Measurements from ENCODE around the gene GDF9. TPM values are rescaled to one million over a fixed set of nuclear protein-coding genes. Genes with fewer than 3 reads are reported as not detected.

GDF9 gene, protein sequence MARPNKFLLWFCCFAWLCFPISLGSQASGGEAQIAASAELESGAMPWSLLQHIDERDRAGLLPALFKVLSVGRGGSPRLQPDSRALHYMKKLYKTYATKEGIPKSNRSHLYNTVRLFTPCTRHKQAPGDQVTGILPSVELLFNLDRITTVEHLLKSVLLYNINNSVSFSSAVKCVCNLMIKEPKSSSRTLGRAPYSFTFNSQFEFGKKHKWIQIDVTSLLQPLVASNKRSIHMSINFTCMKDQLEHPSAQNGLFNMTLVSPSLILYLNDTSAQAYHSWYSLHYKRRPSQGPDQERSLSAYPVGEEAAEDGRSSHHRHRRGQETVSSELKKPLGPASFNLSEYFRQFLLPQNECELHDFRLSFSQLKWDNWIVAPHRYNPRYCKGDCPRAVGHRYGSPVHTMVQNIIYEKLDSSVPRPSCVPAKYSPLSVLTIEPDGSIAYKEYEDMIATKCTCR
- total RNA-seq, result under 1 TPM; 0.19 to 0.39 TPM
- polyA plus RNA-seq, result under 1 TPM in 1 of 2 donors, not detected in 1; 0.84 TPM
- long read RNA-seq, donor 1, partial matches to known transcripts, result 0 of 1 reads
- long read RNA-seq, donor 1, other reads (novel, unspliced or antisense), result 1 of 1 reads
- long read RNA-seq, donor 2, result 0 reads

- ATAC-seq (ENCODE audit: low FRiP score) (peak; percentile 100), DNase-seq (peak; percentile 96 to 97)
- intact Hi-C loops (cut with DNase I), result no loop called here
- H3K4me3 ChIP-seq (ENCODE audit: low read length in 2 of 2), result peak within 1 kb of the TSS; percentile 31 to 40
- peak within 1 kb of the TSS in 1 of 2 donors; percentile 77 for H3K27ac ChIP-seq (ENCODE audit: low read depth in 1 of 2, low read length in 2 of 2)
- no peaks in the 10 kb centered on the region for H3K4me1 ChIP-seq (ENCODE audit: control insufficient read depth in 1 of 2, insufficient read depth in 2 of 2, low read length in 2 of 2)
- H3K9me3 ChIP-seq (ENCODE audit: control insufficient read depth, low read length), result no peaks in the 10 kb centered on the region
- 0% methylated on average over 54 to 55 of the region's 55 CpGs for WGBS, 2 donors
- H3K27me3 ChIP-seq (ENCODE audit: control insufficient read depth in 1 of 2, insufficient read depth in 2 of 2, low read length in 1 of 2), result no peaks in the 10 kb centered on the region
- no peaks in the 10 kb centered on the region for H3K36me3 ChIP-seq (ENCODE audit: control insufficient read depth in 1 of 2, insufficient read depth in 2 of 2, low read length in 1 of 2)
Observed at GRCh38 chr5:132866342-132867045, at the start of gene GDF9, which contains the start of gene UQCRQ. Gene GDF9, minus strand, starts transcription at chr5:132866469. Its CDS starts 1,936 bp downstream, at chr5:132864533. Gene UQCRQ, plus strand, starts transcription at chr5:132866642. Its CDS starts 240 bp downstream, at chr5:132866882.

DNA sequence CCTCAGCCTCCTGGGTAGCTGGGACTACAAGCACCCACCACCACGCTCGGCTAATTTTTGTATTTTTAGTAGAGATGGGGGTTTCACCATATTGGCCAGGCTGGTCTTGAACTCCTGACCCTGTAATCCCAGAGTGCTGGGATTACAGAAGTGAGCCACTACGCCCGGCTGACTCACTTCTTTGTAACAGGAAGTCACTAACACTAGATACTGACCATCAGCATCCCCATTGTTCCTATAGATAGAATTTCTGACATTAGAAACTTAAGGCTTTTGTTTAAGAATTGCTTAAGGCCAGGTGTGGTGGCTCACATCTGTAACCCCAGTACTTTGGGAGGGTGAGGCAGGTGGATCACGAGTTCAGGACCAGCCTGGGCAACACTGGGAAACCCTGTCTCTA is 49.4 kb upstream of the GDF9 start:
- Histone ChIP-seq H3K4me1 (ENCODE audit: control insufficient read depth in 1 of 2, insufficient read depth in 2 of 2, low read length in 2 of 2) (peaks cover 0 to 2% of the 10 kb centered on the region in 2 donors), H3K27ac (ENCODE audit: low read depth in 1 of 2, low read length in 2 of 2) (no peak overlapping the region), H3K9me3 (ENCODE audit: control insufficient read depth, low read length) (no peaks in the 10 kb centered on the region), H3K36me3 (ENCODE audit: control insufficient read depth in 1 of 2, insufficient read depth in 2 of 2, low read length in 1 of 2) (no peaks in the 10 kb centered on the region), H3K27me3 (ENCODE audit: control insufficient read depth in 1 of 2, insufficient read depth in 2 of 2, low read length in 1 of 2) (no peaks in the 10 kb centered on the region), H3K4me3 (ENCODE audit: low read length in 2 of 2) (no peak overlapping the region)
- DNase-seq (no peak), ATAC-seq (ENCODE audit: low FRiP score) (no peak)
- WGBS, 2 donors, result 89 to 90% methylated on average over 5 of the region's 5 CpGs
- intact Hi-C loops (cut with DNase I), result no loop called here

GRCh38 chr5:132909702-132910101 is 43.4 kb upstream of the GDF9 start:
- WGBS, 2 donors, result 77 to 81% methylated on average over 1 of the region's 1 CpG
- Histone ChIP-seq H3K9me3 (ENCODE audit: control insufficient read depth, low read length) (no peaks in the 10 kb centered on the region), H3K4me1 (ENCODE audit: control insufficient read depth in 1 of 2, insufficient read depth in 2 of 2, low read length in 2 of 2) (peaks cover 2 to 3% of the 10 kb centered on the region in 2 donors), H3K27ac (ENCODE audit: low read depth in 1 of 2, low read length in 2 of 2) (no peak overlapping the region), H3K27me3 (ENCODE audit: control insufficient read depth in 1 of 2, insufficient read depth in 2 of 2, low read length in 1 of 2) (no peaks in the 10 kb centered on the region), H3K36me3 (ENCODE audit: control insufficient read depth in 1 of 2, insufficient read depth in 2 of 2, low read length in 1 of 2) (no peaks in the 10 kb centered on the region), H3K4me3 (ENCODE audit: low read length in 2 of 2) (no peak overlapping the region)
- DNase-seq (no peak), ATAC-seq (ENCODE audit: low FRiP score) (no peak)
- intact Hi-C loops (cut with DNase I), result no loop called here

DNA sequence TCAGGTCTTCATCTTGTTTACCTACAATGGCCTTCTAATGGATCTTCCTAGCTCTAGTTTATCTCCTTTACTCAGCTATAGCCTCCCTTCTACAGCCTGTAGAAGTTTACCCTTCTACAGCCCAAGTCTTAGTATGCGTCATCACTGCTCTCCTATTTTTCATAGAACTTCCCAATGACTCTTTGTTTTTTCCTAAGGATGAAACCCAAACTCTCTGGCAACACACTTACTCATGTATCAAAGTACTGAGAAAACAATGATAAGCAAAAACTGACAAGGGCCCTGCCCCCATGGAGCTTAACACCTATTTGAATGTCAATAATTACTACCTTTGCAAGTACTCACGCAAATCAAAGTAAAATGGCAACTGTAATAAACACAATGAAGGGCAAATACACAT is 40.9 kb upstream of the GDF9 start:
- intact Hi-C loops (cut with DNase I), result no loop called here
- Histone ChIP-seq H3K4me3 (ENCODE audit: low read length in 2 of 2) (no peak overlapping the region), H3K36me3 (ENCODE audit: control insufficient read depth in 1 of 2, insufficient read depth in 2 of 2, low read length in 1 of 2) (no peaks in the 10 kb centered on the region), H3K27me3 (ENCODE audit: control insufficient read depth in 1 of 2, insufficient read depth in 2 of 2, low read length in 1 of 2) (no peaks in the 10 kb centered on the region), H3K4me1 (ENCODE audit: control insufficient read depth in 1 of 2, insufficient read depth in 2 of 2, low read length in 2 of 2) (peaks cover 2 to 3% of the 10 kb centered on the region in 2 donors), H3K27ac (ENCODE audit: low read depth in 1 of 2, low read length in 2 of 2) (no peak overlapping the region), H3K9me3 (ENCODE audit: control insufficient read depth, low read length) (no peaks in the 10 kb centered on the region)
- no peak for ATAC-seq (ENCODE audit: low FRiP score)
- 95 to 96% methylated on average over 2 of the region's 2 CpGs for WGBS, 2 donors
- no peak for DNase-seq

DNA sequence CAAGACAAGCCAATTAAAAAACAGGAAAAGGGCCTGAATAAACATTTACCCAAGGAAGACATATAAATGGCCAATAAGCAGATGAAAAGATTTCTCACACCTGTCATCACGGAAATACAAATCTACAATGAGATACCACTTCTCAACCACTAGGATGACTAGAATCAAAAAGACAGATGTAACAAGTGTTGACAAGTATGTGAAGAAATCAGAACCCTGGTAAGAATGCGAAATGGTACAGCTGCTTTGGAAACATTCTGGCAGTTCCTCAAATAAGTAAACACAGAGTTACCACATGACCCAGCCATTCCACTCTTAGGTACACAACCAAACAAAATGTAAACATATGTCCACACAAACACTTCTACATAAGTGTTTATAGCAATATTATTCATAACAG is 39.7 kb upstream of the GDF9 start:
- Histone ChIP-seq H3K36me3 (ENCODE audit: control insufficient read depth in 1 of 2, insufficient read depth in 2 of 2, low read length in 1 of 2) (no peaks in the 10 kb centered on the region), H3K4me1 (ENCODE audit: control insufficient read depth in 1 of 2, insufficient read depth in 2 of 2, low read length in 2 of 2) (peaks cover 2 to 3% of the 10 kb centered on the region in 2 donors), H3K4me3 (ENCODE audit: low read length in 2 of 2) (no peak overlapping the region), H3K27me3 (ENCODE audit: control insufficient read depth in 1 of 2, insufficient read depth in 2 of 2, low read length in 1 of 2) (no peaks in the 10 kb centered on the region), H3K27ac (ENCODE audit: low read depth in 1 of 2, low read length in 2 of 2) (no peak overlapping the region), H3K9me3 (ENCODE audit: control insufficient read depth, low read length) (no peaks in the 10 kb centered on the region)
- intact Hi-C loops (cut with DNase I), result no loop called here
- DNase-seq (no peak), ATAC-seq (ENCODE audit: low FRiP score) (no peak)
- WGBS, 2 donors, result 81 to 83% methylated on average over 2 of the region's 2 CpGs

- Histone ChIP-seq H3K27ac (ENCODE audit: low read depth in 1 of 2, low read length in 2 of 2) (no peak overlapping the region), H3K9me3 (ENCODE audit: control insufficient read depth, low read length) (no peaks in the 10 kb centered on the region), H3K36me3 (ENCODE audit: control insufficient read depth in 1 of 2, insufficient read depth in 2 of 2, low read length in 1 of 2) (peaks cover under 1 to 4% of the 10 kb centered on the region in 2 donors), H3K27me3 (ENCODE audit: control insufficient read depth in 1 of 2, insufficient read depth in 2 of 2, low read length in 1 of 2) (no peaks in the 10 kb centered on the region), H3K4me3 (ENCODE audit: low read length in 2 of 2) (no peak overlapping the region), H3K4me1 (ENCODE audit: control insufficient read depth in 1 of 2, insufficient read depth in 2 of 2, low read length in 2 of 2) (peaks cover 0 to 3% of the 10 kb centered on the region in 2 donors)
- intact Hi-C loops (cut with DNase I), result no loop called here
- ATAC-seq (ENCODE audit: low FRiP score) (no peak), DNase-seq (no peak)
- WGBS, 2 donors, result 82 to 87% methylated on average over 3 of the region's 3 CpGs
Observed at GRCh38 chr5:132901730-132902129, 35.5 kb upstream of the GDF9 start.

DNA sequence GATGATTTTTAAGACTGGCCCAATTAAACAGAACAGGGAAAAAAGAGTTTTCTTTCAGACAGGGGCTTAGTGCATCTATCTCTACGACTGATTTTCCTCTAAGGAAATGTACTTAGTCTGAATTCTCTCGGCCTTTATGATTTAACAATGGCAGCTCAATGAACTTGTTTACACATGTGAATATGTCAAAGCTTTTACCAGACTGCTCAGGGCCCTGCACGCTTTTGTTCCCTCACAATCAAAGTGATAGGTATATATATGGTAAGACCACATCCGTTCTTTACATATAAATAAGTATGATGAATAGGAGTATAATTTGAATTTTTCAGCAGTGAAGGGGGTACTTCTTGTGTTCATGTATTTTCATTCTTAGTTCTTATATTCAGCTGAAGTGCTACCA is 34.8 kb upstream of the GDF9 start:
- Histone ChIP-seq H3K9me3 (ENCODE audit: control insufficient read depth, low read length) (no peaks in the 10 kb centered on the region), H3K36me3 (ENCODE audit: control insufficient read depth in 1 of 2, insufficient read depth in 2 of 2, low read length in 1 of 2) (peaks cover 5 to 8% of the 10 kb centered on the region in 2 donors), H3K27me3 (ENCODE audit: control insufficient read depth in 1 of 2, insufficient read depth in 2 of 2, low read length in 1 of 2) (no peaks in the 10 kb centered on the region), H3K4me1 (ENCODE audit: control insufficient read depth in 1 of 2, insufficient read depth in 2 of 2, low read length in 2 of 2) (peaks cover under 1 to 3% of the 10 kb centered on the region in 2 donors), H3K27ac (ENCODE audit: low read depth in 1 of 2, low read length in 2 of 2) (no peak overlapping the region), H3K4me3 (ENCODE audit: low read length in 2 of 2) (no peak overlapping the region)
- intact Hi-C loops (cut with DNase I), result no loop called here
- ATAC-seq (ENCODE audit: low FRiP score) (no peak), DNase-seq (no peak)
- WGBS, 2 donors, result 78 to 81% methylated on average over 4 of the region's 4 CpGs

GRCh38 chr5:132898094-132898493 is 31.8 kb upstream of the GDF9 start:
- Histone ChIP-seq H3K9me3 (ENCODE audit: control insufficient read depth, low read length) (no peaks in the 10 kb centered on the region), H3K27ac (ENCODE audit: low read depth in 1 of 2, low read length in 2 of 2) (no peak overlapping the region), H3K27me3 (ENCODE audit: control insufficient read depth in 1 of 2, insufficient read depth in 2 of 2, low read length in 1 of 2) (no peaks in the 10 kb centered on the region), H3K4me1 (ENCODE audit: control insufficient read depth in 1 of 2, insufficient read depth in 2 of 2, low read length in 2 of 2) (peaks cover 3 to 6% of the 10 kb centered on the region in 2 donors), H3K36me3 (ENCODE audit: control insufficient read depth in 1 of 2, insufficient read depth in 2 of 2, low read length in 1 of 2) (peaks cover 6 to 11% of the 10 kb centered on the region in 2 donors), H3K4me3 (ENCODE audit: low read length in 2 of 2) (no peak overlapping the region)
- intact Hi-C loops (cut with DNase I), result no loop called here
- ATAC-seq (ENCODE audit: low FRiP score) (no peak), DNase-seq (no peak)
- WGBS, 2 donors, result 73 to 76% methylated on average over 3 of the region's 3 CpGs

All from aorta (tissue), 5 donors.